Testis (tissue), 3 donors: Measurements from ENCODE around the gene CGB1. TPM values are rescaled to one million over a fixed set of nuclear protein-coding genes. Genes with fewer than 3 reads are reported as not detected.

ENCODE experiments used
- DNase-seq: peaks from one replicate; pipeline ENCODE4 v3.0.0-alpha.2; 2019
- H3K27ac ChIP-seq, 2 donors: fragments of 200-600 bp; sonication (generic); one replicate each; pipeline ENCODE4 v1.5.1; 2019
- H3K27me3 ChIP-seq: fragments of 200-600 bp; sonication (generic); one replicate; pipeline ENCODE4 v1.5.1; 2019
- H3K36me3 ChIP-seq: fragments of 200-600 bp; sonication (generic); one replicate; pipeline ENCODE4 v1.5.1; 2017; ENCODE audit warnings: low read depth; ENCODE audit errors: missing control alignments
- H3K4me1 ChIP-seq: fragments of 200-600 bp; sonication (generic); one replicate; pipeline ENCODE4 v1.5.1; 2019
- H3K4me3 ChIP-seq, 2 donors: fragments of 200-600 bp; sonication (generic); one replicate each; pipeline ENCODE4 v1.5.1; 2017 to 2019
- H3K9me3 ChIP-seq: fragments of 200-600 bp; sonication (generic); one replicate; pipeline ENCODE4 v1.5.1; 2017
- POLR2A ChIP-seq: fragments of 450-650 bp; IDR thresholded peaks from one replicate; pipeline ENCODE4 v1.6.1; 2017; ENCODE audit warnings: antibody characterized with exemption, mild to moderate bottlenecking, moderate library complexity
- WGBS, 2 donors: methylation state at CpG; one replicate each; pipeline ENCODE4 v1.1.5; 2018; 5-methylcytosine and 5-hydroxymethylcytosine counted together
- intact Hi-C: fragments of 100-400 bp; cut with DNase I; formaldehyde crosslinking; loops from one replicate; pipeline ENCODE4 v1.15.1; 2023; ENCODE audit warnings: low total_unique reads
- polyA plus RNA-seq: library from polyadenylated mRNA; stranded (reverse); fragments of 350-450 nt; fragmentation: Illumina TruSeq; extraction: RNeasy Lipid Tissue Mini Kit (QIAGEN cat#74804); gene quantifications from one replicate; pipeline ENCODE4 v1.2.3, GENCODE V29; 2014; ENCODE audit warnings: low read depth, low replicate concordance; ENCODE audit not compliant: insufficient read depth
- total RNA-seq, 2 donors: library from RNA; depleted of rRNA; stranded (reverse); fragments of >200 nt; gene quantifications; one replicate each; pipeline ENCODE4 v1.2.3, GENCODE V29; 2016
- TF ChIP-seq, protein P1 (sequence below), 3 experiments: fragments of 450-650 bp in 2 of 3; fragments of 200-600 bp in 1 of 3; sonication (generic) in 1 of 3; IDR thresholded peaks; one replicate each; pipeline ENCODE4 v1.5.1; 2016 to 2019; ENCODE audit warnings: antibody characterized with exemption in 3 of 3, mild to moderate bottlenecking in 2 of 3, moderate library complexity in 1 of 3

The CGB1 gene
- total and polyA plus RNA-seq, 3 donors from 2014 or later, result 2.3 to 2.9 TPM; not detected in 1

DNA sequence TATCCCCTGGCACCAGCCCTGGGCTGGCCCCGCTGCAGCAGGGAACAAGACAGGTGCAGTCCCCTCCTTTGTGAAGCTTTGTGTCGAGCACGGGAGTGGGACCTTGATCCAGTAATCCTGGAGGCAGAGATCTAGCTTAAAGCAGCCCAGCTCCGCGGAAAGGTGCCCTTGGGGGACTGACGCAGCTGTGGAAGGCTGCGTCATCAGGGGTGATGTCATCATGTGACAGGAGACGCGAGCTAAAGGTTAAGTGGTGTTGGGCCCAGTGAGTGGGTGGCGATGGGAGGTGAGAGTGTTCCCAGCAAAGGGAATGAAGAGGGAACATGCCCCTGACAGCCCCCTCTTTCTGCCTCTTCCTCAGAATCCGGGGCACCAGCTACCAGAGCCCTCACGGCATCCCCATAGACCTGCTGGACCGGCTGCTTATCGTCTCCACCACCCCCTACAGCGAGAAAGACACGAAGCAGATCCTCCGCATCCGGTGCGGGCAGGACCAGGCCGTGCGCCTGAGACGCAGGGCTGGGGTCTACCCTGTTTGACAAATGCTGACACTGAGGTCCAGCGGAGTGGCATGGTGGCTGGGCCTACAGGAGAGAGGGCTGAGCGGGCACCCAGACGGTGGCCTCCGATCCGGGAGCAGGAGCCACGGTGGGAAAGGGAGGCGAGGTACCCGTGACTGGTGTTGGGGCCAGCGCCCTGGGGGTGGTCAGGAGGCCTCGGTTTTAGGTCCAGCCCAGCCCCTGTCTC, 22.4 kb downstream of the CGB1 start:
- no peak for TF ChIP-seq POLR2A
- TF ChIP-seq, protein P1, sequence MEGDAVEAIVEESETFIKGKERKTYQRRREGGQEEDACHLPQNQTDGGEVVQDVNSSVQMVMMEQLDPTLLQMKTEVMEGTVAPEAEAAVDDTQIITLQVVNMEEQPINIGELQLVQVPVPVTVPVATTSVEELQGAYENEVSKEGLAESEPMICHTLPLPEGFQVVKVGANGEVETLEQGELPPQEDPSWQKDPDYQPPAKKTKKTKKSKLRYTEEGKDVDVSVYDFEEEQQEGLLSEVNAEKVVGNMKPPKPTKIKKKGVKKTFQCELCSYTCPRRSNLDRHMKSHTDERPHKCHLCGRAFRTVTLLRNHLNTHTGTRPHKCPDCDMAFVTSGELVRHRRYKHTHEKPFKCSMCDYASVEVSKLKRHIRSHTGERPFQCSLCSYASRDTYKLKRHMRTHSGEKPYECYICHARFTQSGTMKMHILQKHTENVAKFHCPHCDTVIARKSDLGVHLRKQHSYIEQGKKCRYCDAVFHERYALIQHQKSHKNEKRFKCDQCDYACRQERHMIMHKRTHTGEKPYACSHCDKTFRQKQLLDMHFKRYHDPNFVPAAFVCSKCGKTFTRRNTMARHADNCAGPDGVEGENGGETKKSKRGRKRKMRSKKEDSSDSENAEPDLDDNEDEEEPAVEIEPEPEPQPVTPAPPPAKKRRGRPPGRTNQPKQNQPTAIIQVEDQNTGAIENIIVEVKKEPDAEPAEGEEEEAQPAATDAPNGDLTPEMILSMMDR (IDR thresholded peaks at IDR 0.05), result no peak
- Histone ChIP-seq H3K27ac (no peak overlapping the region), H3K4me1 (peaks cover 13% of the 10 kb centered on the region), H3K4me3 (no peak overlapping the region), H3K9me3 (no peaks in the 10 kb centered on the region), H3K27me3 (no peaks in the 10 kb centered on the region), H3K36me3 (no peaks in the 10 kb centered on the region)
- no peak for DNase-seq
- WGBS, 2 donors, result 93% methylated on average over 27 to 32 of the region's 32 CpGs
- intact Hi-C loops, result no loop called here

DNA sequence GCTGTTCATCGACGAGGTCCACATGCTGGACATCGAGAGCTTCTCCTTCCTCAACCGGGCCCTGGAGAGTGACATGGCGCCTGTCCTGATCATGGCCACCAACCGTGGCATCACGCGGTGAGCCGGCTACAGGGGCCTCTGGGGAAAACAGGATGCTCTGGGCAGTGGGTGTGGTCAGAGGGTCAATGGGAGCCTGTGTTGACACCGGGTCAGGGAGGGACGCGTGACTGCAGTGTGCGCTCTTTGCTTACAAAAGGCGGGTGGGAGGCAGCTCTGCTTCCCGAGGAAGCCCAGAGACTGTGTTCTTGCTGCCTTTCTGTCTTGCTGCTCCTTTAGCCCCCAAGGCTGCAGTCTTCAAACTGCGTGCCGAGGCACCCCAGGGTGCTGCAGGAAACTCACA, 25.5 kb downstream of the CGB1 start:
- DNase-seq, result no peak
- Histone ChIP-seq H3K36me3 (no peaks in the 10 kb centered on the region), H3K4me3 (no peak overlapping the region), H3K27ac (no peak overlapping the region), H3K4me1 (no peaks in the 10 kb centered on the region), H3K27me3 (no peaks in the 10 kb centered on the region), H3K9me3 (no peaks in the 10 kb centered on the region)
- TF ChIP-seq POLR2A, result no peak
- TF ChIP-seq, protein P1 (IDR thresholded peaks at IDR 0.05), result no peak
- intact Hi-C loops, result no loop called here
- WGBS, 2 donors, result 93 to 97% methylated on average over 15 to 17 of the region's 17 CpGs

DNA sequence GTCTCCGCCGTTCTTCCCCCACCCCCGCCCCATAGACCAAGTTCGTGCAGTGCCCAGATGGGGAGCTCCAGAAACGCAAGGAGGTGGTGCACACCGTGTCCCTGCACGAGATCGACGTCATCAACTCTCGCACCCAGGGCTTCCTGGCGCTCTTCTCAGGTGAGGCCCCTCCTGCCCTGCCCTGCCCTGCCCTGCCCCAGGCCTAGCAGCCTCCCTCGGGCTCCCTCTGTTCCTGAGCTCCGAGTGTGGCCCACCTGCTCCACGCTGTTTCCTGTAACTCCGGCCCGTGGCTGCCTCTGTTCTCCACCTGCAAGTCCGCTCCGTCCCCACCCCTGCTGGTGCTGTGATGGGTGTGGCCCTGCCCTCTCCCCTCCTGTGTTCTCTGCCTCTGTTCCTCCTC, 26.2 kb downstream of the CGB1 start:
- no peak for DNase-seq
- Histone ChIP-seq H3K4me1 (no peaks in the 10 kb centered on the region), H3K4me3 (no peak overlapping the region), H3K27me3 (no peaks in the 10 kb centered on the region), H3K9me3 (no peaks in the 10 kb centered on the region), H3K27ac (no peak overlapping the region), H3K36me3 (no peaks in the 10 kb centered on the region)
- intact Hi-C loops, result no loop called here
- no peak for TF ChIP-seq POLR2A
- TF ChIP-seq, protein P1 (IDR thresholded peaks at IDR 0.05), result no peak
- WGBS, 2 donors, result 86 to 93% methylated on average over 13 to 18 of the region's 18 CpGs

DNA sequence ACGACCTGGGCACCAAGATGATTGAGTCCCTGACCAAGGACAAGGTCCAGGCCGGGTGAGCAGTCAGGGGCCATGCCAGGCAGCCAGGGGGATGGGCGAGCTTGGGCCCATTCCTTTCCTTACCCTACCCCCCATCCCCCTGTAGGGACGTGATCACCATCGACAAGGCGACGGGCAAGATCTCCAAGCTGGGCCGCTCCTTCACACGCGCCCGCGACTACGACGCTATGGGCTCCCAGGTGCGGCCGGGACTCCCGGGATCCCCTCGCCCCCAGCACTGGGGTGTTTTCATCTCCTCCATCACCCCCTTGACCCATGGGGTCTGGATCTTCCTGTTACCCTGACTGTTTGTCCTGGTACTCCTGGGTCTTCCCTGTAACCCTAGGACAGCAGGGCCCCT, 26.9 kb downstream of the CGB1 start:
- H3K27ac ChIP-seq, result no peak overlapping the region
- no peaks in the 10 kb centered on the region for H3K4me1 ChIP-seq
- intact Hi-C loops, result no loop called here
- no peaks in the 10 kb centered on the region for H3K36me3 ChIP-seq
- DNase-seq, result no peak
- no peaks in the 10 kb centered on the region for H3K27me3 ChIP-seq
- H3K9me3 ChIP-seq, result no peaks in the 10 kb centered on the region
- 96 to 98% methylated on average over 8 to 18 of the region's 18 CpGs for WGBS, 2 donors
- H3K4me3 ChIP-seq, result no peak overlapping the region
- TF ChIP-seq, protein P1 (IDR thresholded peaks at IDR 0.05), result no peak
- no peak for TF ChIP-seq POLR2A

DNA sequence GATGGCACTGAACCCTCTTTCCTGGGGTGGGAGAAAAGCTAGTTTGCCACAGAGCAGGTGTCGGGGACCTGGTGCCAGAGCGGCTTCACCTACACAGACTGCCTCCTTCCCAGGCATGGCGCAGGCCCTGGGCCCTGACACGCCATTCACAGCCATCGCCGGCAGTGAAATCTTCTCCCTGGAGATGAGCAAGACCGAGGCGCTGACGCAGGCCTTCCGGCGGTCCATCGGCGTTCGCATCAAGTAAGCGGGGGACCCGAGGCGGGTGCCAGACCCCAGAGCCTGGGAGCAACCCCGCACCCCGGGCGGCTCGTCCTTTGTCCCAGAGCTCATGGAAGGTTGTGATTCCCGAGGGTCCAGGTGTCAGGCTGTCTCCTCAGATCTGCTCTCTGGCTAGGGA, 29.8 kb downstream of the CGB1 start:
- Histone ChIP-seq H3K4me1 (no peaks in the 10 kb centered on the region), H3K27me3 (no peaks in the 10 kb centered on the region), H3K9me3 (no peaks in the 10 kb centered on the region), H3K4me3 (no peak overlapping the region), H3K36me3 (no peaks in the 10 kb centered on the region), H3K27ac (no peak overlapping the region)
- TF ChIP-seq, protein P1 (IDR thresholded peaks at IDR 0.05), result no peak
- no peak for TF ChIP-seq POLR2A
- no peak for DNase-seq
- WGBS, 2 donors, result 96 to 98% methylated on average over 22 of the region's 22 CpGs
- intact Hi-C loops, result no loop called here
